ENCODE measurements around the gene PCSK6. TPM values are rescaled to one million over a fixed set of nuclear protein-coding genes. Genes with fewer than 3 reads are reported as not detected.

Gene PCSK6
- total RNA-seq, 1 experiment from 2014 or later: 2.9 TPM

DNA sequence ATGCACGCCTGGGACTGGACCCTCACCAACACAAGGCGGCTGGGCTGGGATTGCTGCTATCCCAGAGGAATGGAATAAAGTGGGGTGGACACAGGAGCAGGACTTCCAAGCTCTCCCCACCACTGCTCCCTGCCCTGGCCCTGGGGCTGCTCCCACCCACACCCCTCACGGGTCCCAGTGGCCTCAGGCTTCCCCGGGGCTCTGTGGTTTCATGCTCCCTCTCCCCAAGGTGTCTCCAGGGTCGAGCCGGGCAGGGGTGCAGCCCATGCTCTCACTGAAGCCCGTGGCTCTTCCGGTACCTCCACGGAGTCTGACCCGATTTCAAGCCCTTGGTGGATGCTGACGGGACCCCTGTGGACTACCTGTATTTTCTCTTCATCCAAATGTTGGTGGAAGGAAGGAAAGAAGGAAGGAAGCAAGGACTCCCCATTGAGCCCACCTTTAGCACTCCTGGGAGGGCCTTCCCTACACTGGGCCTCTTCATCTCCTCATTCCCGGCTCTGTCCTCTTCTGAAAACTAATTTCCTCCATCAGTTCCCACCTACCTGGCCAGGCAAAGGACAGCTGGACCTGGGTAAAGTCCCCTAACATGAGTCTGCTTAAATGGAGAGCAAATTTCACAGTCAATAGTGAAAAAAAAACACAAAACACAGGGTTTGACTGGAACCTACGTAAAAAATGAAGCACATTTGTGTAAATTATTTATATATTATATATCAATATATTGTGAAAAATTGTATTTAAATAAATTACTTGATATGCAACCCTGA, 44.0 kb upstream of the PCSK6 start:
- Mint-ChIP-seq H3K4me1 (0 out of 2 replicates have a peak, but pooled peaks cover 3% of the 10 kb centered on the region), H3K27me3 (ENCODE audit: low read depth) (no peaks in the 10 kb centered on the region; the same call in 1 of the 2 replicates), H3K36me3 (no peaks in the 10 kb centered on the region), H3K9me3 (no peaks in the 10 kb centered on the region), H3K27ac (no peak overlapping the region), H3K4me3 (no peak overlapping the region)
- DNase-seq (ENCODE audit: low spot score): no peak
- POLR2A ChIA-PET: no interaction called here
- no peak for TF ChIP-seq TCF7 (CRISPR knock-in tag; IDR thresholded peaks at IDR 0.05; ENCODE audit: low read depth)
- no peak for TF ChIP-seq ZBTB21 (CRISPR knock-in tag; IDR thresholded peaks at IDR 0.05; ENCODE audit: borderline replicate concordance)
- TF ChIP-seq, protein P1, sequence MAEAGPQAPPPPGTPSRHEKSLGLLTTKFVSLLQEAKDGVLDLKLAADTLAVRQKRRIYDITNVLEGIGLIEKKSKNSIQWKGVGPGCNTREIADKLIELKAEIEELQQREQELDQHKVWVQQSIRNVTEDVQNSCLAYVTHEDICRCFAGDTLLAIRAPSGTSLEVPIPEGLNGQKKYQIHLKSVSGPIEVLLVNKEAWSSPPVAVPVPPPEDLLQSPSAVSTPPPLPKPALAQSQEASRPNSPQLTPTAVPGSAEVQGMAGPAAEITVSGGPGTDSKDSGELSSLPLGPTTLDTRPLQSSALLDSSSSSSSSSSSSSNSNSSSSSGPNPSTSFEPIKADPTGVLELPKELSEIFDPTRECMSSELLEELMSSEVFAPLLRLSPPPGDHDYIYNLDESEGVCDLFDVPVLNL (CRISPR knock-in tag; IDR thresholded peaks at IDR 0.05; ENCODE audit: borderline replicate concordance, low read depth): no peak
- TF ChIP-seq TP53 (CRISPR knock-in tag; IDR thresholded peaks at IDR 0.05): no peak
- TF ChIP-seq GRHL2 (CRISPR knock-in tag; IDR thresholded peaks at IDR 0.05; ENCODE audit: insufficient replicate concordance, severe bottlenecking): no peak
- TF ChIP-seq, protein P2, sequence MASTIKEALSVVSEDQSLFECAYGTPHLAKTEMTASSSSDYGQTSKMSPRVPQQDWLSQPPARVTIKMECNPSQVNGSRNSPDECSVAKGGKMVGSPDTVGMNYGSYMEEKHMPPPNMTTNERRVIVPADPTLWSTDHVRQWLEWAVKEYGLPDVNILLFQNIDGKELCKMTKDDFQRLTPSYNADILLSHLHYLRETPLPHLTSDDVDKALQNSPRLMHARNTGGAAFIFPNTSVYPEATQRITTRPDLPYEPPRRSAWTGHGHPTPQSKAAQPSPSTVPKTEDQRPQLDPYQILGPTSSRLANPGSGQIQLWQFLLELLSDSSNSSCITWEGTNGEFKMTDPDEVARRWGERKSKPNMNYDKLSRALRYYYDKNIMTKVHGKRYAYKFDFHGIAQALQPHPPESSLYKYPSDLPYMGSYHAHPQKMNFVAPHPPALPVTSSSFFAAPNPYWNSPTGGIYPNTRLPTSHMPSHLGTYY (CRISPR knock-in tag; IDR thresholded peaks at IDR 0.05): no peak
- no peak for TF ChIP-seq NR3C1 (CRISPR knock-in tag; conservative IDR thresholded peaks at IDR 0.05; ENCODE audit: low read depth)
- TF ChIP-seq, protein P3, sequence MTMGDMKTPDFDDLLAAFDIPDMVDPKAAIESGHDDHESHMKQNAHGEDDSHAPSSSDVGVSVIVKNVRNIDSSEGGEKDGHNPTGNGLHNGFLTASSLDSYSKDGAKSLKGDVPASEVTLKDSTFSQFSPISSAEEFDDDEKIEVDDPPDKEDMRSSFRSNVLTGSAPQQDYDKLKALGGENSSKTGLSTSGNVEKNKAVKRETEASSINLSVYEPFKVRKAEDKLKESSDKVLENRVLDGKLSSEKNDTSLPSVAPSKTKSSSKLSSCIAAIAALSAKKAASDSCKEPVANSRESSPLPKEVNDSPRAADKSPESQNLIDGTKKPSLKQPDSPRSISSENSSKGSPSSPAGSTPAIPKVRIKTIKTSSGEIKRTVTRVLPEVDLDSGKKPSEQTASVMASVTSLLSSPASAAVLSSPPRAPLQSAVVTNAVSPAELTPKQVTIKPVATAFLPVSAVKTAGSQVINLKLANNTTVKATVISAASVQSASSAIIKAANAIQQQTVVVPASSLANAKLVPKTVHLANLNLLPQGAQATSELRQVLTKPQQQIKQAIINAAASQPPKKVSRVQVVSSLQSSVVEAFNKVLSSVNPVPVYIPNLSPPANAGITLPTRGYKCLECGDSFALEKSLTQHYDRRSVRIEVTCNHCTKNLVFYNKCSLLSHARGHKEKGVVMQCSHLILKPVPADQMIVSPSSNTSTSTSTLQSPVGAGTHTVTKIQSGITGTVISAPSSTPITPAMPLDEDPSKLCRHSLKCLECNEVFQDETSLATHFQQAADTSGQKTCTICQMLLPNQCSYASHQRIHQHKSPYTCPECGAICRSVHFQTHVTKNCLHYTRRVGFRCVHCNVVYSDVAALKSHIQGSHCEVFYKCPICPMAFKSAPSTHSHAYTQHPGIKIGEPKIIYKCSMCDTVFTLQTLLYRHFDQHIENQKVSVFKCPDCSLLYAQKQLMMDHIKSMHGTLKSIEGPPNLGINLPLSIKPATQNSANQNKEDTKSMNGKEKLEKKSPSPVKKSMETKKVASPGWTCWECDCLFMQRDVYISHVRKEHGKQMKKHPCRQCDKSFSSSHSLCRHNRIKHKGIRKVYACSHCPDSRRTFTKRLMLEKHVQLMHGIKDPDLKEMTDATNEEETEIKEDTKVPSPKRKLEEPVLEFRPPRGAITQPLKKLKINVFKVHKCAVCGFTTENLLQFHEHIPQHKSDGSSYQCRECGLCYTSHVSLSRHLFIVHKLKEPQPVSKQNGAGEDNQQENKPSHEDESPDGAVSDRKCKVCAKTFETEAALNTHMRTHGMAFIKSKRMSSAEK (CRISPR knock-in tag; IDR thresholded peaks at IDR 0.05; ENCODE audit: borderline replicate concordance): no peak
- TF ChIP-seq IRF2 (CRISPR knock-in tag; IDR thresholded peaks at IDR 0.05; ENCODE audit: borderline replicate concordance, low read depth): no peak
- TF ChIP-seq ZNF423 (CRISPR knock-in tag; IDR thresholded peaks at IDR 0.05): no peak
- TF ChIP-seq, protein P4, sequence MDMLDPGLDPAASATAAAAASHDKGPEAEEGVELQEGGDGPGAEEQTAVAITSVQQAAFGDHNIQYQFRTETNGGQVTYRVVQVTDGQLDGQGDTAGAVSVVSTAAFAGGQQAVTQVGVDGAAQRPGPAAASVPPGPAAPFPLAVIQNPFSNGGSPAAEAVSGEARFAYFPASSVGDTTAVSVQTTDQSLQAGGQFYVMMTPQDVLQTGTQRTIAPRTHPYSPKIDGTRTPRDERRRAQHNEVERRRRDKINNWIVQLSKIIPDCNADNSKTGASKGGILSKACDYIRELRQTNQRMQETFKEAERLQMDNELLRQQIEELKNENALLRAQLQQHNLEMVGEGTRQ (CRISPR knock-in tag; IDR thresholded peaks at IDR 0.05): no peak
- TF ChIP-seq CBFB (CRISPR knock-in tag; IDR thresholded peaks at IDR 0.05; ENCODE audit: low read depth): no peak
- TF ChIP-seq, protein P5, sequence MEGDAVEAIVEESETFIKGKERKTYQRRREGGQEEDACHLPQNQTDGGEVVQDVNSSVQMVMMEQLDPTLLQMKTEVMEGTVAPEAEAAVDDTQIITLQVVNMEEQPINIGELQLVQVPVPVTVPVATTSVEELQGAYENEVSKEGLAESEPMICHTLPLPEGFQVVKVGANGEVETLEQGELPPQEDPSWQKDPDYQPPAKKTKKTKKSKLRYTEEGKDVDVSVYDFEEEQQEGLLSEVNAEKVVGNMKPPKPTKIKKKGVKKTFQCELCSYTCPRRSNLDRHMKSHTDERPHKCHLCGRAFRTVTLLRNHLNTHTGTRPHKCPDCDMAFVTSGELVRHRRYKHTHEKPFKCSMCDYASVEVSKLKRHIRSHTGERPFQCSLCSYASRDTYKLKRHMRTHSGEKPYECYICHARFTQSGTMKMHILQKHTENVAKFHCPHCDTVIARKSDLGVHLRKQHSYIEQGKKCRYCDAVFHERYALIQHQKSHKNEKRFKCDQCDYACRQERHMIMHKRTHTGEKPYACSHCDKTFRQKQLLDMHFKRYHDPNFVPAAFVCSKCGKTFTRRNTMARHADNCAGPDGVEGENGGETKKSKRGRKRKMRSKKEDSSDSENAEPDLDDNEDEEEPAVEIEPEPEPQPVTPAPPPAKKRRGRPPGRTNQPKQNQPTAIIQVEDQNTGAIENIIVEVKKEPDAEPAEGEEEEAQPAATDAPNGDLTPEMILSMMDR (IDR thresholded peaks at IDR 0.05): no peak
- no peak for TF ChIP-seq SOX15 (CRISPR knock-in tag; IDR thresholded peaks at IDR 0.05)
- no peak for TF ChIP-seq ZNF396 (CRISPR knock-in tag; IDR thresholded peaks at IDR 0.05; ENCODE audit: borderline replicate concordance)
- TF ChIP-seq SMAD4 (CRISPR knock-in tag; IDR thresholded peaks at IDR 0.05): no peak
- TF ChIP-seq, protein P6, sequence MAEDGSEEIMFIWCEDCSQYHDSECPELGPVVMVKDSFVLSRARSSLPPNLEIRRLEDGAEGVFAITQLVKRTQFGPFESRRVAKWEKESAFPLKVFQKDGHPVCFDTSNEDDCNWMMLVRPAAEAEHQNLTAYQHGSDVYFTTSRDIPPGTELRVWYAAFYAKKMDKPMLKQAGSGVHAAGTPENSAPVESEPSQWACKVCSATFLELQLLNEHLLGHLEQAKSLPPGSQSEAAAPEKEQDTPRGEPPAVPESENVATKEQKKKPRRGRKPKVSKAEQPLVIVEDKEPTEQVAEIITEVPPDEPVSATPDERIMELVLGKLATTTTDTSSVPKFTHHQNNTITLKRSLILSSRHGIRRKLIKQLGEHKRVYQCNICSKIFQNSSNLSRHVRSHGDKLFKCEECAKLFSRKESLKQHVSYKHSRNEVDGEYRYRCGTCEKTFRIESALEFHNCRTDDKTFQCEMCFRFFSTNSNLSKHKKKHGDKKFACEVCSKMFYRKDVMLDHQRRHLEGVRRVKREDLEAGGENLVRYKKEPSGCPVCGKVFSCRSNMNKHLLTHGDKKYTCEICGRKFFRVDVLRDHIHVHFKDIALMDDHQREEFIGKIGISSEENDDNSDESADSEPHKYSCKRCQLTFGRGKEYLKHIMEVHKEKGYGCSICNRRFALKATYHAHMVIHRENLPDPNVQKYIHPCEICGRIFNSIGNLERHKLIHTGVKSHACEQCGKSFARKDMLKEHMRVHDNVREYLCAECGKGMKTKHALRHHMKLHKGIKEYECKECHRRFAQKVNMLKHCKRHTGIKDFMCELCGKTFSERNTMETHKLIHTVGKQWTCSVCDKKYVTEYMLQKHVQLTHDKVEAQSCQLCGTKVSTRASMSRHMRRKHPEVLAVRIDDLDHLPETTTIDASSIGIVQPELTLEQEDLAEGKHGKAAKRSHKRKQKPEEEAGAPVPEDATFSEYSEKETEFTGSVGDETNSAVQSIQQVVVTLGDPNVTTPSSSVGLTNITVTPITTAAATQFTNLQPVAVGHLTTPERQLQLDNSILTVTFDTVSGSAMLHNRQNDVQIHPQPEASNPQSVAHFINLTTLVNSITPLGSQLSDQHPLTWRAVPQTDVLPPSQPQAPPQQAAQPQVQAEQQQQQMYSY (CRISPR knock-in tag; IDR thresholded peaks at IDR 0.05): no peak
- no peak for ATAC-seq
- CTCF ChIA-PET: no interaction called here
